ENCODE results near the gene NNT. TPM values are rescaled to one million over a fixed set of nuclear protein-coding genes. Genes with fewer than 3 reads are reported as not detected.

Gene NNT
- total and polyA plus RNA-seq, 10 of the 15 experiments (the other 5 are each of a cell fraction or from before 2014, with no cell fraction given) = 20.8 to 73.1 (median 51.9) TPM

GRCh38 chr5:43584166-43584699 is 18.7 kb upstream of the NNT start:
- in situ Hi-C loops (cut with MboI) = no loop called here
- BruUV-seq (replicated peaks) = no TSS peak
- Histone ChIP-seq H3K27me3 (replicated peaks in 1 of 2; ENCODE audit: control insufficient read depth in 2 of 2, insufficient read depth in 2 of 2, low read length in 1 of 2) (no peaks in the 10 kb centered on the region), H4K20me1 (ENCODE audit: control insufficient read depth, insufficient read depth) (no peaks in the 10 kb centered on the region), H3K4me1 (ENCODE audit: control insufficient read depth, insufficient read depth, low read length) (no peaks in the 10 kb centered on the region), H2AFZ (ENCODE audit: control insufficient read depth, low read depth, low read length) (no peak overlapping the region), H3K9ac (ENCODE audit: control insufficient read depth, insufficient read depth, low read length) (no peak overlapping the region), H3K27ac (ENCODE audit: control insufficient read depth, insufficient read depth) (no peak overlapping the region), H3K4me3 (no peak overlapping the region), H3K79me2 (ENCODE audit: control insufficient read depth, insufficient read depth, low read length) (no peaks in the 10 kb centered on the region), H3K36me3 (ENCODE audit: control insufficient read depth in 2 of 2, insufficient read depth in 2 of 2, low read length in 1 of 2) (no peaks in the 10 kb centered on the region; a peak in 1 of 4 replicates), H3K9me3 (replicated peaks; ENCODE audit: control insufficient read depth, insufficient read depth, low read length) (no peaks in the 10 kb centered on the region), H3K4me2 (ENCODE audit: control insufficient read depth, insufficient read depth) (no peak overlapping the region)
- ChIA-PET POLR2A (interaction anchor here (0.6 kb wide), 1 partner anchor 41 kb away, joined by 3 read pairs; no protein-coding TSS in a partner anchor), CTCF (interaction anchor here (0.7 to 1.3 kb wide), 4 partner anchors 12 to 100 kb away, joined by 3 to 4 read pairs (median 3); partner anchors contain the start of gene TMEM267), RAD21 (ENCODE audit: unreplicated experiment) (no interaction called here), SMC1A (ENCODE audit: uncharacterized antibody, unreplicated experiment) (interaction anchor here (1.0 kb wide), 2 partner anchors 11 to 13 kb away, joined by 3 read pairs; no protein-coding TSS in a partner anchor)
- intact Hi-C loops (cut with micrococcal nuclease; ENCODE audit: unreplicated experiment) = no loop called here
- DNase-seq (ENCODE audit: low read depth, low spot score) = no peak
- WGBS (ENCODE audit: insufficient coverage, insufficient replicate concordance, low lambda C conversion rate, missing lambda C conversion rate) = 0% methylated on average over 1 of the region's 1 CpG
- ATAC-seq = no peak
- FAIRE-seq = no peak
- no peak for TF ChIP-seq USF1 (IDR thresholded peaks at IDR 0.05; ENCODE audit: borderline replicate concordance, extremely low read length, insufficient read depth, low read depth, low read length)
- no peak for TF ChIP-seq CUX1 (IDR thresholded peaks at IDR 0.05; ENCODE audit: insufficient replicate concordance, low read depth, low read length)
- no peak for TF ChIP-seq POLR2AphosphoS5 (IDR thresholded peaks at IDR 0.05; ENCODE audit: low read length)
- no peak for TF ChIP-seq MYB (IDR thresholded peaks at IDR 0.05; ENCODE audit: borderline replicate concordance, low read depth, low read length)
- no peak for TF ChIP-seq ZNF592 (IDR thresholded peaks at IDR 0.05)
- TF ChIP-seq GABPA (IDR thresholded peaks at IDR 0.05; ENCODE audit: low read depth) = no peak
- TF ChIP-seq PBX3 (IDR thresholded peaks at IDR 0.05; ENCODE audit: insufficient replicate concordance, low read depth, low read length) = no peak
- no peak for TF ChIP-seq IKZF1 (conservative IDR thresholded peaks at IDR 0.05)
- TF ChIP-seq YBX1 (IDR thresholded peaks at IDR 0.05) = no peak
- no peak for TF ChIP-seq CREM (IDR thresholded peaks at IDR 0.05; ENCODE audit: low read depth)
- TF ChIP-seq RB1 (IDR thresholded peaks at IDR 0.05; ENCODE audit: borderline replicate concordance) = no peak
- no peak for TF ChIP-seq CBX5 (IDR thresholded peaks at IDR 0.05; ENCODE audit: low read depth)

Data from GM12878 (cell line).